B cell (primary cell): Measurements from ENCODE around the gene MAP2K3. TPM values are rescaled to one million over a fixed set of nuclear protein-coding genes. Genes with fewer than 3 reads are reported as not detected.
"Not testable (repeated sequence)": the region's sequence is repeated elsewhere in the genome, so short reads cannot be mapped to it uniquely, and the experiment has no call there.

ENCODE experiments used
- ATAC-seq: fragments of 200-7000 bp; cut with Tn5 transposase; one replicate; pipeline ENCODE4 v1.10.0; 2021; ENCODE audit warnings: low read depth, mild to moderate bottlenecking, moderate number of reproducible peaks, moderate library complexity
- CTCF ChIA-PET: fragments of 350-600 bp; sonication (Branson Sonifier 250); formaldehyde crosslinking; loops from one replicate; lab custom pipeline; 2021; ENCODE audit warnings: antibody characterized with exemption, inconsistent platforms; lab: Charles Lee
- POLR2A ChIA-PET: fragments of 350-600 bp; sonication (Branson Sonifier 250); formaldehyde crosslinking; loops from one replicate; lab custom pipeline; 2021; ENCODE audit warnings: antibody characterized with exemption; lab: Charles Lee
- DNase-seq: peaks from one replicate; pipeline ENCODE4 v3.0.0; 2013
- H2AFZ ChIP-seq: 2 replicates; pipeline ENCODE4 v1.6.1; 2012; ENCODE audit warnings: mild to moderate bottlenecking, low read depth, low read length; ENCODE audit not compliant: insufficient read depth, poor library complexity, severe bottlenecking
- H3K27ac ChIP-seq, 2 donors: 1 replicate in 1 of 2; 2 replicates in 1 of 2; pipeline ENCODE4 v1.5.1; 2012 to 2013; ENCODE audit warnings: low read length in 2 of 2, mild to moderate bottlenecking in 2 of 2, moderate library complexity in 1 of 2
- H3K27me3 ChIP-seq, 4 experiments: fragments of 200-600 bp in 1 of 4; sonication (generic) in 1 of 4; replicated peaks in 1 of 4; 1 replicate in 2 of 4; 2 replicates in 2 of 4; pipeline versions ENCODE4 v1.6.1 to v1.7.0; 2013 to 2016; ENCODE audit warnings: low read length in 3 of 4, mild to moderate bottlenecking in 2 of 4, mixed read lengths in 1 of 4, moderate library complexity in 1 of 4; ENCODE audit not compliant: insufficient read depth in 4 of 4, control insufficient read depth in 3 of 4; ENCODE audit errors: control extremely low read depth in 1 of 4
- H3K36me3 ChIP-seq, 2 experiments: replicated peaks in 1 of 2; 1 replicate in 1 of 2; 2 replicates in 1 of 2; pipeline versions ENCODE4 v1.6.1 to v1.7.1; 2013; ENCODE audit warnings: low read length in 1 of 2; ENCODE audit not compliant: insufficient read depth in 2 of 2, control insufficient read depth in 1 of 2; ENCODE audit errors: control extremely low read depth in 1 of 2, extremely low read depth in 1 of 2
- H3K4me1 ChIP-seq, 2 donors: fragments of 200-600 bp in 1 of 2; sonication (generic) in 1 of 2; 1 replicate in 1 of 2; 2 replicates in 1 of 2; pipeline versions ENCODE4 v1.5.1 to v1.6.1; 2013 to 2017; ENCODE audit warnings: low read length in 2 of 2; ENCODE audit not compliant: control insufficient read depth in 2 of 2, insufficient read depth in 2 of 2
- H3K4me2 ChIP-seq: replicated peaks from 2 replicates; pipeline ENCODE3; 2012; ENCODE audit warnings: mild to moderate bottlenecking, low read depth, low read length; ENCODE audit not compliant: poor library complexity, severe bottlenecking
- H3K4me3 ChIP-seq, 5 experiments: fragments of 200-600 bp in 1 of 5; sonication (generic) in 1 of 5; 1 replicate in 3 of 5; 2 replicates in 2 of 5; pipeline versions ENCODE4 v1.5.1 to v1.7.0; 2011 to 2016; ENCODE audit warnings: low read length in 4 of 5, mild to moderate bottlenecking in 4 of 5, low read depth in 2 of 5, control low read depth in 1 of 5, moderate library complexity in 1 of 5; ENCODE audit not compliant: insufficient read depth in 1 of 5; ENCODE audit errors: control extremely low read depth in 1 of 5, extremely low read depth in 1 of 5
- H3K79me2 ChIP-seq: fragments of 200-600 bp; sonication (generic); one replicate; pipeline ENCODE4 v1.6.0; 2016; ENCODE audit warnings: low read length; ENCODE audit not compliant: control insufficient read depth, insufficient read depth
- H3K9ac ChIP-seq: fragments of 200-600 bp; sonication (generic); 2 replicates; pipeline ENCODE4 v1.6.1; 2017; ENCODE audit warnings: mild to moderate bottlenecking, low read length, moderate library complexity
- H3K9me3 ChIP-seq, 3 donors: one replicate each; pipeline versions ENCODE4 v1.6.1 to v1.7.1; 2013; ENCODE audit warnings: low read length in 2 of 3; ENCODE audit not compliant: control insufficient read depth in 2 of 3, insufficient read depth in 1 of 3; ENCODE audit errors: control extremely low read depth in 1 of 3
- H4K20me1 ChIP-seq: 2 replicates; pipeline ENCODE4 v1.6.0; 2012; ENCODE audit warnings: mild to moderate bottlenecking, low read length; ENCODE audit not compliant: insufficient read depth, control insufficient read depth, poor library complexity, severe bottlenecking
- H3K27ac Mint-ChIP-seq: one replicate; pipeline ENCODE4 v1.8.0; 2021; ENCODE audit warnings: mixed read lengths
- H3K27me3 Mint-ChIP-seq: one replicate; pipeline ENCODE4 v1.8.0; 2021; ENCODE audit warnings: mixed read lengths
- H3K4me1 Mint-ChIP-seq: one replicate; pipeline ENCODE4 v1.8.0; 2021; ENCODE audit warnings: mixed read lengths
- H3K4me3 Mint-ChIP-seq: one replicate; pipeline ENCODE4 v1.8.0; 2021; ENCODE audit warnings: mixed read lengths
- H3K9me3 Mint-ChIP-seq: one replicate; pipeline ENCODE4 v1.8.0; 2022; ENCODE audit warnings: mixed read lengths; ENCODE audit not compliant: insufficient read depth
- WGBS: methylation state at CpG from one replicate; pipeline ENCODE4 v1.1.5; 2013; ENCODE audit warnings: missing lambda C conversion rate; ENCODE audit not compliant: insufficient coverage; 5-methylcytosine and 5-hydroxymethylcytosine counted together
- intact Hi-C: fragments of 100-400 bp; cut with micrococcal nuclease; formaldehyde crosslinking; loops from one replicate; pipeline ENCODE4 v1.10.0; 2022
- polyA plus RNA-seq: library from polyadenylated mRNA; depleted of rRNA; stranded (reverse); fragments of >200 nt; gene quantifications from 2 replicates; pipeline ENCODE4 v1.2.3, GENCODE V29; 2012
- total RNA-seq, 2 donors: library from RNA; stranded (reverse); fragments of 120-200 nt in 1 of 2; gene quantifications; 1 replicate in 1 of 2; 2 replicates in 1 of 2; pipeline versions ENCODE4 v1.2.3 to v1.2.4, GENCODE V29; 2013 to 2022

The MAP2K3 gene
- total and polyA plus RNA-seq, 2 donors (not counting 1 experiment from before 2014, with no cell fraction given), result 61.0 to 118 TPM

- DNase-seq, H3K9me3 Mint-ChIP-seq, H3K9ac ChIP-seq, H3K4me2 ChIP-seq, H2AFZ ChIP-seq, intact Hi-C loops, H3K27me3 Mint-ChIP-seq, H3K4me3 ChIP-seq, ATAC-seq, H3K4me3 Mint-ChIP-seq, H3K27ac ChIP-seq, H3K27me3 ChIP-seq, H3K79me2 ChIP-seq, H3K4me1 Mint-ChIP-seq: not testable (repeated sequence)
- 92% methylated on average over 6 of the region's 8 CpGs for WGBS
- H4K20me1 ChIP-seq, result peaks cover 14% of the 10 kb centered on the region
- ChIA-PET POLR2A (interaction anchor here (0.8 kb wide), 1 partner anchor 18 kb away, joined by 3 read pairs; no protein-coding TSS in a partner anchor), CTCF (interaction anchor here (1.6 kb wide), 1 partner anchor 27 kb away, joined by 3 read pairs; no protein-coding TSS in a partner anchor)
- peak overlapping the region; percentile 46 for H3K27ac Mint-ChIP-seq
- H3K4me1 ChIP-seq, result peaks cover 5 to 10% of the 10 kb centered on the region in 2 donors
- peaks cover 0 to 33% of the 10 kb centered on the region in 2 experiments for H3K36me3 ChIP-seq
- peaks cover 0 to 20% (median 0%) of the 10 kb centered on the region in 3 donors for H3K9me3 ChIP-seq
Observed at GRCh38 chr17:21306611-21307272, 22.2 kb downstream of the MAP2K3 start.

GRCh38 chr17:21307273-21307625 is 22.7 kb downstream of the MAP2K3 start:
- DNase-seq, H3K27me3 ChIP-seq, POLR2A ChIA-PET, H3K27me3 Mint-ChIP-seq, H3K4me3 ChIP-seq, intact Hi-C loops, H3K9ac ChIP-seq, H2AFZ ChIP-seq, H3K9me3 Mint-ChIP-seq, ATAC-seq, H3K4me1 Mint-ChIP-seq, H3K27ac Mint-ChIP-seq, H3K4me3 Mint-ChIP-seq, H3K4me2 ChIP-seq, H3K27ac ChIP-seq, H3K79me2 ChIP-seq: not testable (repeated sequence)
- CTCF ChIA-PET, result interaction anchor here (1.6 kb wide), 1 partner anchor 28 kb away, joined by 3 read pairs; no protein-coding TSS in a partner anchor
- Histone ChIP-seq H3K4me1 (peaks cover 5 to 10% of the 10 kb centered on the region in 2 donors), H4K20me1 (peaks cover 11% of the 10 kb centered on the region), H3K9me3 (peaks cover 0 to 20% (median 0%) of the 10 kb centered on the region in 3 donors), H3K36me3 (peaks cover 0 to 30% of the 10 kb centered on the region in 2 experiments)
- 50% methylated on average over 1 of the region's 5 CpGs for WGBS

DNA sequence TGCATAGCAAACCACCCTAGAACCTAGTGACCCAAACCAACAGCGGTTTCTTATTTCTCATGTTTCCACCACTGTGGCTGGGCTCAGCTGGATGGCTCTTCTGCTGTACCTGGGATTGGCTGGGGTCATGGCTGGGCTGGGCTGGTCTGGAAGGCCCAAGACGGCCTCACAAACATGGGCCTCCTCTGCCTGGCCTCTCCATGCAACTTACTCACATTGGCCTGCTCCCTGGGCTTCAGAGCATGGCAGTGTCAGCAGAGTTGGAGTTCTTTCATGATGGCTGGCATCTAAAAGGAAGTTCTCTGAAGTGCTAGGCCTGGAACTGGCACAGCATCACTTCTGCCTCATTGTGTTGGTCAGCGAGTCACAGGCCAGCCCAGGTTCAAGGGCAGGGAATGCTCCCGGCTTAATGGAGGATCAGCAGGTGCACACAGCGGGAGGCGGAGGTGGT is 24.4 kb downstream of the MAP2K3 start:
- H3K4me2 ChIP-seq, H4K20me1 ChIP-seq, intact Hi-C loops, H2AFZ ChIP-seq, H3K79me2 ChIP-seq, H3K27me3 ChIP-seq, H3K4me3 Mint-ChIP-seq, H3K27ac Mint-ChIP-seq, CTCF ChIA-PET, H3K4me1 Mint-ChIP-seq, H3K9ac ChIP-seq, H3K27me3 Mint-ChIP-seq, H3K4me3 ChIP-seq, H3K27ac ChIP-seq, ATAC-seq, H3K9me3 Mint-ChIP-seq, DNase-seq, POLR2A ChIA-PET: not testable (repeated sequence)
- 94% methylated on average over 3 of the region's 6 CpGs for WGBS
- peaks cover 5 to 10% of the 10 kb centered on the region in 2 donors for H3K4me1 ChIP-seq
- H3K9me3 ChIP-seq, result peaks cover 0 to 20% (median 0%) of the 10 kb centered on the region in 3 donors
- H3K36me3 ChIP-seq, result peaks cover 0 to 14% of the 10 kb centered on the region in 2 experiments
